Activated T-cell treated with anti-CD3 and anti-CD28 coated beads for 48 hours (primary cell): Measurements from ENCODE around the gene CFL1.

Experiments
- DNase-seq: peaks from one replicate; pipeline ENCODE4 v3.0.0-alpha.2; 2020; ENCODE audit warnings: low read depth

CFL1 gene

DNA sequence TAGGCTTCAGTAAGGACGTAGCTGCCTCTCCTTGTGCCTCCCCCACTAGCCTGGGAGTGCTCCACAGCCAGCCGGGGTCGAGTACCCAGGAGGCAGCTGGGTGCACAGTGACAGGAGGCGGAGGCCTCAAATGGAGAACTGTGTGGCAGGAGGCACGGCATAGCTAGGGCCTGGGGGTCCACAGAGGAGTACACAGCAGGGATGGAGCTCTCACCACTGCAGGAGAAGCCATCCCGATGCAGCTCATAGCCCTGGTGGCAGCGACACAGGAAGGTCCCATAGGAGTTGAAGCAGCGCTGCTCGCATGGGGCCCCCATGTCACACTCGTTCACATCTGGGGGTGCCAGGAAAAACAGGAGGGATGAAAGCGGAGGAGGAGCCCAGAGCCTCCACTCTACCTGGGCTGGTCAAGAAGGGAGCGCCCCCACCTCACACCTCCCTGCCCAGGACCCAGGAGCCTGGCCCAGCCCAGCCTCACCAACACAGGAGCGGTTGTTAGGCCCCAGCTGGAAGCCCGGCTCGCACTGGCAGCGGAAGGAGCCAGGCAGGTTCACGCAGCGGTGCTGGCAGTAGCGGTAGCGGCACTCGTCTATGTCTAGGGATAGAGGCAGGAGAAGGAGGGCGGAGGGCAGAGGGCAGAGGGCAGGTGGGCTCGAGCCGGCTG is 11.8 kb upstream of the CFL1 start:
- DNase-seq: no peak

DNA sequence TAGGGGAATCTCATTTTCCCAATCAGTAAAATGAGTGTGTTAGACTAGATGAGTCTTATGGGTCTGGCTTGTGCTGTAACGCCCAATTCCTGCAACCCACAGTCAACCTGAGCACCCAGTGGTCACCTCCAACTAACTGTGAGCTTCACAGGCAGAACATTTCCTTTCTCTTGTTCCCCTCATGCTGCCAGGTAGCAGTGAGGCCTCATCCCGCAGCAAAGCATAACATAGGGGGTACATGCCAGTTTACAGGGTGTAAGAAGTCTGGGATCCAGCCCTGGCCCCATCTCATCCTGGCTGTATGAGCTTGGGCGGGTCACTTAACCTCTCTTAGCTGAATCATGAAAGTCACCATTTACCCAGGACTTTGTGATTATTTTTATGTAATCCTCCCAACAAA is 10.9 kb upstream of the CFL1 start:
- no peak for DNase-seq

DNA sequence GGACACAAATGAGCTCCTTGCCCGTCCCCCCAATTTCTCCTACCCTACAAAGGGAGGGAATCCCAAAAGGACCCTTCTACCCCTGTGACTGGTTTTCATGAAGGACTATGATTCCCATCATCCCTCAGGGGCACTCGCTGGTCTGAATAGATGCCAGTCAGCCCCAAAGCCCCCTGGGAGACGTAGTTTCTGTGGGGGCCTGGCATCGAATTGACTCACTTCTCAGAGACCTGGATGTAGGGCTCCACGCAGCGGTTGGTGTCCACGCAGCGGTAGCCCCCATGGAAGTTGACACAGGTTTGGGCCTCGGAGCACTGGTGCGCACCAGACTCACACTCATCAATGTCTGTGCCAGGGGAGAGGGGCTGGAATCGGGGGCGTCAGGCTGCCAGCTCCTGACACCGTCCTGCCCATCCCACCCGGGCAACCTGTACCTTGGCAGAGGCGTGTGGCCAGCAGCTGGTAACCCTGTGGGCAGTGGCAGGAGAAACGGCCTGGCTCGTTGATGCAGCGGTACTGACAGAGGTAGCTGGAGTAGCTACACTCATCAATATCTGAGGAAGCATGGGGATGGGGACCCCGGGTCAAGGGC is 10.2 kb upstream of the CFL1 start:
- no peak for DNase-seq

DNA sequence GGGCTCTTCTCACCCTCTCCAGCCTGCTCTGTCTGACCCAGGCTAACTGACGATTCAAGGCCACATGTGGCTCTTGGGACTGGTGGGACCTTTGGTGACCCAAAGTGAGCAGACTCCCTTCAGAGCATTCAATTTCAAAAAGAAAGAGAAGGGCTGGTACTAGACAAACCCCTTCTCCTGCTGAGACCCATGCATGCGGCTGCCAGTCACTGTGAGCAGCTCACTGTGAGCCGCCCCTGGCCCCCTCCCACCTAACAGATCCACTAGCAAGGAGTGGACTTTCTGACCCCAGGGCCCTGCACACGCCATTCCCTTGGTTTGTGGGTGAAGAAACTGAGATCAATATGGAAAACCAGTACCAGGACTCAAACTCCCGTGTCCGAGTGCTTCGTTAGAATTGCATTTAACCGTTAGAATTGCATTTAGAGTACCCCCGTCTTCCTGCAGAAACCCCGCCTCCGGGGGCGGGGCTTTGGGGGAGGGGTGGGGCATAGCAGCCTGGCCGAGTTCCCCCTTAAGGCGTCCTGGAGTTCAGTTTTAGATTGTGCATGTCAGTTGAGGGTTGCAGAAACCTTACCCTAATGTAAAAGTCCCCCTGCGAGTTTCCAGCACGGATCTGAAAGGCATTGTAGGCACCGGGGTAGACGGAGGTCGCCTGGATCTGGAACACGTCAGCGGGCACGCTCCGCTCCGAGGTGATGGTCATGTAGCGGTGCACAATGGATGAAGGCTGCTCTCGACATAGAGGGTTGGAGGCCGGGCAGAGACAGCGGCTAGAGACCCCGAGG is 9.5 kb upstream of the CFL1 start:
- DNase-seq: no peak

DNA sequence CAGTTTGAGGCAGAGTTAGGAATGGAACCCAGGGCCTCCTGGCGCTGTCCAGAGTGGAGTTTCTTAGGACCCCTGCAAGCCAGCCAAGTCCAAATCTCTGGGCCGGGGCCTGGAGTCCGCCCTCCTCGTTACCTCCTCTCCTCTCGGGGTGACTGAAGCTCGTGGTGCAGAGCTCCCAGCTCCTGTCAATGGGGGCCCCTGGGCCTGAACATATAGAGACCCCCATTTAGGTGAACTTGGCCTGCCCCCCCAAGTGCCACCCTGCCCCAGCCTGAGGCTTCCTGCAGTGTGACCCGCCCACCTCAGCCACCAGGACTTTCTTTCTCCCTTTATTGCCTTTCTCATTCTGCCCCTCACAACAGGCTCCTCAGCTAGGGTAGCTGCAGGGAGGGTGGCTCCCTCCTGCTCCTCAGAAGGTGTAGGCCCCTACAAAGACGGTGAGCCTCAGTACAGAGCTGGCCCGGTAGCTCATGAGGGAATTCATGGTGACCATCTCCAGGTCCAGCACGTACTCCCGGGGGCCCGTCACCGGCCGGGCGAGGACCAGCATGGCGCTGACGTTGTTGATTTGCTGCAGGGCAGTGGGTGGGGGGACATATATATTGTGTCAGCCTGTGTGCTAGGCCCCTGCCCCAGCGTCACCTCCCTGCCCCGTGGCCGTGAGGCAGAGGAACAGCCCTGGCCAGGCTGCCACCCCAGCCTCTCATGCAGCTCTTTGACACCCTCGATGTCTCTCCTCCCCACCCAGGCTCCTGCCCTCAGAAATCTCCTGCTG is 8.7 kb upstream of the CFL1 start:
- no peak for DNase-seq

DNA sequence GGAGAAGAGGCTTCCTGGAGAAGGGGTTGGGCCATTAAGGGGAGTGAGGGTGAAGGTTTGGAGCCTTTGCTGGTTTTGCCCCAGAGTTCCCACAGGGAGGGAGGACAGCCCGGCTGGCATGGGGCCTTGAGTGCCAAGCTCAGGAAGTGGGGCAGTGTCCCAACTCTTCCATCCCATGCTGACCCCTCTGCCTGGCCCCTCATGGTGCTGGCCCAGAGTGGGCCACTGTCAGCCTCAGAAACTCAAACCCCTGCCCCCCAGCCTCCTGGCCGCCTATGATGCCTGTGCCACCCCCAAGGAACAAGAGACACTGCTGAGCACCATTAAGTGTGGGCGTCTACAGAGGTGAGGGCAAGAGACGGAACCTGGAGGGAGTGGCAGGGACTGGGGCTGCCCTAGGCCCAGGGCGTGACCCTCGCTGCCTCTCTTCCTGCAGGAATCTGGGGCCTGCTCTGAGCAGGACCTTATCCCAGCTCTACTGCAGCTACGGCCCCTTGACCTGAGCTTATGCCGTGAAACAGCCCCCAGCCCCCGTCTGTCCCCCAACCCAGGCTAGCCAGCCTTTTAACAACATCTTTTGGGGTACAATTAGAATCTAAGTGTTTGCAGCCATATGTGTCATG is 7.7 kb upstream of the CFL1 start:
- DNase-seq: no peak

DNA sequence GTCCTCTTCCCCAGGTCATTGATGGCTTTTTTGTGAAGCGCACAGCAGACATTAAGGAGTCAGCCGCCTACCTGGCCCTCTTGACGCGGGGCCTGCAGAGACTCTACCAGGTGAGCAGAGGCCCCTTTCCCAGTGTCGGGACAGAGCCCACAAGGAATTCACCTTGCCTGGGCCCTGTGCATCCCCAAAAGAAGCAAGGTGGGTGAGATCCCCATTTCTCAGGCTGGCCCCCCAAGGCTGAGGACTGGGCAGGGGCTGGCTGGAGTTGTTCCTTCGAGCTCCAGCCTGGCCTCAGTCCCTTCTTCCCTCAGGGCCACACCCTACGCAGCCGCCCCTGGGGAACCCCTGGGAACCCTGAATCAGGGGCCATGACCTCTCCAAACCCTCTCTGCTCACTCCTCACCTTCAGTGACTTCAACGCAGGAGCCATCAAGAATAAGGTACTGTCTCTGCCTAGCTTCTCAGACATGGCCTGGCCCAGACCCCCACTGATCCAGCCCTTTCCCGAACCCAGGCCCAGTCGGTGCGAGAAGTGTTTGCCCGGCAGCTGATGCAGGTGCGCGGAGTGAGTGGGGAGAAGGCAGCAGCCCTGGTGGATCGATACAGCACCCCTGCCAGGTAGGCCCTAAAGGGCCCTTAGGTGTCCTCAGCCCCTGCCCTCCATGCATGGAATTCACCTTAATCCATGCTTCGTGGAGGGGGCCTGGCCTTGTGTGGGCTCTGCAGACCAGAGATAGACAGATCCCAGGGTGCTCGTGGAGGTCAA is 6.9 kb upstream of the CFL1 start:
- DNase-seq: no peak

DNA sequence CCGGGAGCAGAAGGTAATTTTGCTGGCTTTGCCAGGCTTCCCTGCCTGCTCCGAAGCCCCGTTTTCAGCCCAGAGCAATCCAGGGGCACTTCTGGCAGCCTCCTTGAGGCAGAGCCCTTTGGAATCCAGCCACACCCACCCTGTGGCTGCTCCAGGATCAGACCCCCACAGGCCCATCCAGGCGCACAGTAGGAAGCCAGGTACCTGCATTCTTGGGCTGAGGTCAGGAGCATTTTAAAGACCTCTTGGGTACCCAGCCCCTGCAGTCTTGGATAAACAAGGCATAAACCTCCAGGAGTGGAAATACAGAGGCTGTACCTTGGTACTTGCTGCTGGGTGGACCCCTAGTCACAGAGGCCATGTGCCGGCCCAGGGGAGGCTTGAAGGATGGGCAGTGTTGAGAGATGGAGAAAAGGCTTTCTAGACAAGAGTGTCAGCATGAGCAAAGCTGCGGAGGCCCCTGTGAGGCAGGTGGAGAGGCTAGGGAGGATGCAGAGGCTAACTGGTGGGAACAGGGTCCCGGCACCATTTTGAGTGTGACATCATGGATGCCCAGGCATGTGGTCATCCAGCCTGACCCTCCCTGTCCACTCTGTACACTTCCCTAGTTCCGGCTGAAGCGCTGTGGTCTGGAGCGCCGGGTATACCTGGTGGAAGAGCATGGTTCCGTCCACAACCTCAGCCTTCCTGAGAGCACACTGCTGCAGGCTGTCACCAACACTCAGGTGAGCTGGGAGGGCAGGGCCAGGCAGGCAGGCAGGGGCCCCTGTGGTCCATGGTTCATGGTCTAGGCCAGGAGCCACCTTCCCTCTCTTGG is 6.1 kb upstream of the CFL1 start:
- DNase-seq: no peak

DNA sequence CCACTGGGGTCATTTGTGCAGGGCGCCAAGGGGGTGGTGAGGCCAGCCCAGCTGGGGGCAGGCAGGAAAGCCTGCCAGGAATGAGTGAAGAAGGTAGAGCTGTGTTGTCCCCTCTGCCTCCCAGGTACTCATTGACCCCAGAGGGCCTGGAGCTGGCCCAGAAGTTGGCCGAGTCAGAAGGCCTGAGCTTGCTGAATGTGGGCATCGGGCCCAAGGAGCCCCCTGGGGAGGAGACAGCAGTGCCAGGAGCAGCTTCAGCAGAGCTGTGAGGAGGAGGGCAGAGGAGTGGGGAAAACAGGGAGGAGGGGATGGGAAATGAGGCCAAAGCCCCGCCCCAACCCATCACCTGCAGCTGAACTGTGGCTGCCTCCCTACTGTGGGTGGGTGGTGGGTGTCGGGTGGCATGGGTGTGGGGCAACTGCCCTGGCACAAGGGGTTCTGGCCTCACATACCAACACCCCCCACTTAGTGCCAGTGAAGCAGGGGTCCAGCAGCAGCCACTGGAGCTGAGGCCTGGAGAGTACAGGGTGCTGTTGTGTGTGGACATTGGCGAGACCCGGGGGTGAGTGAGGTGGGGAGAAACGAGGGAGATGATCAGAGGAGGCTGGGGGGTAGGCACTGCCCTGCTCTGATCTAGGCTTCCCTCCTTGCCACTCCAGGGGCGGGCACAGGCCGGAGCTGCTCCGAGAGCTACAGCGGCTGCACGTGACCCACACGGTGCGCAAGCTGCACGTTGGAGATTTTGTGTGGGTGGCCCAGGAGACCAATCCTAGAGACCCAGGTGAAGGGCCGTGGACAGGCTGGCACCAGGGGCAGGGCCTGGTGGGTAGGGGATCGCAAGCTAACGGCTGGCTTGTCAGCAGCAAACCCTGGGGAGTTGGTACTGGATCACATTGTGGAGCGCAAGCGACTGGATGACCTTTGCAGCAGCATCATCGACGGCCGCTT is 5.2 kb upstream of the CFL1 start:
- no peak for DNase-seq

DNA sequence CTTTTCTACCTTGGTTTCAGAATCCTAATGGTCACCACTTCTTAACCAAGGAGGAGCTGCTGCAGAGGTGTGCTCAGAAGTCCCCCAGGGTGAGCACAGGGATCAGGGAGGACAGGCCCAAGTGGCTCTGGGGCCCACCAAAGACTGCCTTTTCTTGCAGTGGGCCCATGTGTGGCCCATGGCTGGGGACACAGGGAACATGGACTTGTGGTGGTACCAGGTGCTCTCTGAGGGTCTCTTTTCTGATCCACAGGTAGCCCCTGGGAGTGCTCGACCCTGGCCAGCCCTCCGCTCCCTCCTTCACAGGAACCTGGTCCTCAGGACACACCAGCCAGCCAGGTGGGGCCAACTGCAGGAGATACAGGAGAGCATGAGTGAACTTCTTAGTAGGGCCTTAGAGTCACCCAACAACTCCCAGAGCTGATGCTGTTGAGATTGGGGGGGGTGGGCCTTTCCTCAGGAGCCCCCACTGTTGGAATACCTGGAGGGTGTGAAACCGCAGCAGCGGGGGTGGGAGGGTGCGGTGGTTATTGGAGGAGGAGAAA is 4.3 kb upstream of the CFL1 start:
- no peak for DNase-seq

DNA sequence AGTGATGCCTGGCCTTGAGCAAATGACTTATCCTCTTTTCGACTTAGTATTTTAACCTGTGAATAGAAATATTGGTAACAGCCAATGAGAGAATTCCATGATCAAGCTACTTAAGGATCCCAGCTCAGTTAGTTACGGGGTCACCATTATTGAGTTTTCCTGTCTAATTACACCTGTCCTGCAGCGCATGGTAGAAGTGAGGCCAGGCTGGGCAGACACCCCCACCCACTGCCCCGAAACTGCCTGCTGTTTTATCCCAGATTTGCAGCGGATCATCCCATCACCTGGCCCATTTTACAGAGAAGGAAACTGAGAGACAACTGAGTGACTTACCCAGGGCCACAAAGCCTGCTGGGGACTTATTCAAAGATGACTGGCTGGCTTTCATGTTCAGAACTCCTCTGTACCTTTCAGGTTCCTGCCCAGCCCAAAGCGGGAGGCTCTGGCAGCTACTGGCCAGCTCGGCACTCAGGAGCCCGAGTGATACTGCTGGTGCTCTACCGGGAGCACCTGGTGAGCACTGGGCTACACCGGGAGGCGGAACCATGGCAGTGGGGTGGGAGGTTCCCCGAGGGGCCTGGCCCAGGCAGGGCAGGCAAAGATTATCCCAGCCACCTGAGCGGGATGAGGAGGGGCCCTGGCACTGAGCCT is 3.7 kb upstream of the CFL1 start:
- DNase-seq: no peak

DNA sequence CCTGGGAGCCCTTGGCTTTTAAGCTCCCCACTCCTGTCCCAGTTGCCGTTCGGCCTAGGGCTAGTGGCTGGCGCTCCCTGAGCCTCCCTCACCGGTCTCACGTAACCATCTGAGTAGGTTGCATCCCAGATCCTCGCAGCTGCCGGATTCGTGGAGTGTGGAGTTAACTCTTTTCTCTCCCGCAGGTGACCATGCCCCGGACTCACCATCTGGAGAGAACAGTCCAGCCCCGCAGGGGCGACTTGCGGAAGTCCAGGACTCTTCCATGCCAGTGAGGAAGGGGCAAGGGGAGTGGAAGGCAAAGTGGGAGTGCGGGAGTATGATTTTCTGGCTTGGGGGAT is 3.2 kb upstream of the CFL1 start:
- no peak for DNase-seq

DNA sequence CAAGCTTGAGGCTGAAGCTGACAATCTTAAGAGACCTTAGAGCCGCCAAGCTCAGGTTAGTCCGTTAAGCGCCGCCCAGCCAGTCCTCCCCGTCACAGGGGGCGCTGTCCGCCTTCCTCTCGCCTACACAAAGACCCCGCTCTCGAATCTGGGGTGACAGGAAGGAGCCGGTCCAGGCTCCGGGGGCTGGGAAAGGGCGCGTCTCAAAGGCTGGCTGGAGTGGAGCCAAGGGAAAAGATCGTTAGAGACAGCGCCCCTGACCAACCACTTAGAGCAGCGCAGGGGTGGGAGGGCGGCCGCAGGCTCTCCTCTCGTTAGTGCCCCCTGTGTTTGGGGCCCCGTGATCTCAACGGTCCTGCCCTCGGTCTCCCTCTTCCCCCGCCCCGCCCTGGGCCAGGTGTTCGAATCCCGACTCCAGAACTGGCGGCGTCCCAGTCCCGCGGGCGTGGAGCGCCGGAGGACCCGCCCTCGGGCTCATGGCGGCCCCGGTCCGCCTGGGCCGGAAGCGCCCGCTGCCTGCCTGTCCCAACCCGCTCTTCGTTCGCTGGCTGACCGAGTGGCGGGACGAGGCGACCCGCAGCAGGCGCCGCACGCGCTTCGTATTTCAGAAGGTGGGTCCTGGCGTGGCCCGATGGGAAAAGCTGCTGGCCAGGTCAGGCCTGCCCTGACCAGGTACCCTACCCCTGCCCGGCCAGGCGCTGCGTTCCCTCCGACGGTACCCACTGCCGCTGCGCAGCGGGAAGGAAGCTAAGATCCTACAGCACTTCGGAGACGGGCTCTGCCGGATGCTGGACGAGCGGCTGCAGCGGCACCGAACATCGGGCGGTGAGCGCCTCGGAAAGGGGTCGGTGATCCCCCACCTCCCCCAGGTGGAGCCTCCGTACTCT is 2.5 kb upstream of the CFL1 start, which contains the start of gene MUS81:
Gene MUS81 (plus strand): TSS at position 156 of the 887 bp plus-strand sequence. CDS start 321 bp downstream, at position 477.
- peak; percentile 95 for DNase-seq

DNA sequence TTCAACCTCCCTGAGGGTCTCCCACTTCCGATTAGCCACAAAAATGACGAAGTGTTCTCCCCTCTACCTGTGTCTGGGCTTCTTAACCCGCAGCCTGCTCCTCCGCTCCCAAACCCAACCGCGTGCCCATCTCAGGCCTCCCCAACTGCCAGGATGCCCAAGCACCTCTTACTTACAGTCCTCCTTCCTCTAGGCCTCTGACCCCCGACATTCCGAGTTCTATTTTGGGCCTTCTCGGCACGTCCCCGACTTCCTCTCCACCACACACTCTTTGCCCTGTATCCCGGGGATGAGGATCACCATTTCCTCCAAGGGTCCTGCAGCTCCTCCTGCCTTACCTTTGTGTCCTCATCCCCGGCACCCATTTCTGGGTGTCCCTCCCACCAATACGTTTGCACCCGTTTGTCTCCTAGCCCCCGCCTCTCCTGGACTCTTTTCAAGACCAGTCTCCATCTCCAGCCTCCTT is 1.9 kb upstream of the CFL1 start:
- no peak for DNase-seq

DNA sequence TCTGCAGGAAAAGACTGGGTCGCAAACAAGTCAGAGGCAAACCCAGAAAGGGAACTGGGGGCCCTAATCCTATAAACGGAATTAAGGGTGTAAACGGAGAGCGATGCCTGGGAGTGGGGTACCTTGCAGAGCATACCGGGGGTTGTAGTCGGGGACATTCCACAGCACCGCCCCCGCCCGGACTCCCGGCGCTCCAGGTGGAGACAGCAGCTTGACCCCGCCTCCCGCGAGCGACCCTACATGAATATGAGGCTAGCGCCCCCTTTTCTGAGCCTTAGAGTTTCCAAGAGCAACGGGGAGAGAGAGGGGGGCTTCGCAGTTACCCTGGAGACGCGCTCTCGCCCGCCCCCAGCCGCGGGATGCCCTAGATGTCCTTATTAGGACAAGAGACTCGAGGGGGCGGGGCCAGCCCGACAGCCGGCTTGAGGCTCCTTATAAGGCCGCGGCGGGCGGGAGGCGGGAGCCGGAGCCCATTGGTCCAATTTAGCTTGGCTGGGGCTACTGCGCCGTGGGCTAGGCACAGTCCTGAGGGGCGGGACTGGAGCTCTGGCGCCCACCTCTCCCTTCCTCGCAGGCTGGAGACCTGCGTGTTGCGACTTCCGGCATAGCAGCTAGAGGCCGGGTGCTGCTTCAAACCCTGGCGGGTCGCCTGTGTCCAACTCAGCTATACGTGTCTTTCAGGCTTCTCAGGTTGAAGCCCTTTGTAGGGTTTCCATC is 1.3 kb upstream of the CFL1 start:
- DNase-seq: peak; percentile 98

DNA sequence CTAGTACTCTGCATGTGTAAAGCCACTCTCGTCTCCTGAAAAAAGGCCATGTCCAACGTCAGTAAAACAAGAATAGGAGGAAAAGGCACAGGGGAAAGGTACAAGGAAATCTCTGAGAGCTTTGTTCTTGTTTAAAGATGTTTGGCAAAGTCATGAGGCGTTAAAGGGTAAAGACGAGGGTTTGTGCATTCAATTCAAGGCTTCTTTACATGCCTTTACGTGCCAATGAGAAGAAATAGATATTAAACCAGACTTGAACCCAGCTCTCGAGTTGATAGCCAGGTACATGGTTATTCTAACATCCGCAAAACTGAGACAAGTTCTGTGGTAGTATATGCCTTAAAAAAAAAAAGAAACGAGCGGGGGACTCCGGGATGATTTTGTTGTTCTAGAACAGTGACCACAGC is 704 bp upstream of the CFL1 start:
- no peak for DNase-seq

DNA sequence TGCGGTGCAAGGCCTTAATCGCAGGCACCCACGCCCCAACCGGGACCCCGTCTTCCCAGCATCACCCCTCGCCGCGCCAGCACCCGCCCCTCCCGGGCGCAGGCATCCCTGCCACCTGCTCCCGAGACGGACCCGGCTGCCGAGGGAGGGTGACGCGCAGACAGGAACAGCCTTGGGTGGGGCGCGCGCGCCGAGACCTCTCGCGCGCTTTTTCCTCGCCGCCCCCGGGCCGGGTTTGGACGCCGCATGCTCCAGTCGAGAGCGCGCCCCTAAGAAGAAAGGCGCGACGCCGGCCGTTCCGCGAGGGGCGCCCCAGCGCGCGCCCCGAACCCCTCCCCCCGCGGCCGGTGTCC is 504 bp downstream of the CFL1 start:
- DNase-seq: no peak
